ENCODE data around the gene FNIP2.
A peak's percentile ranks its signal among the peaks of the same experiment; 100 is the strongest.

The FNIP2 gene

GRCh38 chr4:158763462-158763861 is 5.4 kb upstream of the FNIP2 start:
- no peak for DNase-seq

GRCh38 chr4:158766434-158767044 is 2.3 kb upstream of the FNIP2 start:
- DNase-seq: no peak

GRCh38 chr4:158767451-158767850 is 1.4 kb upstream of the FNIP2 start:
- DNase-seq: no peak

- peak; percentile 28 for DNase-seq
These were observed 522 bp downstream of the FNIP2 start for GRCh38 chr4:158769175-158769921.

GRCh38 chr4:158770671-158771070 is 1.8 kb downstream of the FNIP2 start:
- no peak for DNase-seq

GRCh38 chr4:158771776-158772175 is 3.0 kb downstream of the FNIP2 start:
- DNase-seq: no peak

- peak; percentile 34 for DNase-seq
These were observed 6.3 kb downstream of the FNIP2 start for GRCh38 chr4:158775091-158775651.

- DNase-seq: no peak
These were observed 7.3 kb downstream of the FNIP2 start for GRCh38 chr4:158776106-158776505.

- DNase-seq: no peak
These were observed 8.8 kb downstream of the FNIP2 start for GRCh38 chr4:158777423-158778155.

- no peak for DNase-seq
These were observed 9.4 kb downstream of the FNIP2 start for GRCh38 chr4:158778156-158778711.

- DNase-seq: no peak
These were observed 9.9 kb downstream of the FNIP2 start for GRCh38 chr4:158778712-158779111.

- DNase-seq: no peak
These were observed 13.1 kb downstream of the FNIP2 start for GRCh38 chr4:158781963-158782362.

GRCh38 chr4:158782551-158783360 is 13.9 kb downstream of the FNIP2 start:
- peak; percentile 66 for DNase-seq

- peak; percentile 60 for DNase-seq
These were observed 15.0 kb downstream of the FNIP2 start for GRCh38 chr4:158783785-158784184.

- no peak for DNase-seq
These were observed 16.9 kb downstream of the FNIP2 start for GRCh38 chr4:158785718-158786117.

GRCh38 chr4:158786121-158786601 is 17.3 kb downstream of the FNIP2 start:
- DNase-seq: no peak

- no peak for DNase-seq
These were observed 18.1 kb downstream of the FNIP2 start for GRCh38 chr4:158786955-158787354.

GRCh38 chr4:158787709-158788475 is 19.1 kb downstream of the FNIP2 start:
- no peak for DNase-seq

GRCh38 chr4:158788516-158788915 is 19.7 kb downstream of the FNIP2 start:
- DNase-seq: no peak

- DNase-seq: no peak
These were observed 21.0 kb downstream of the FNIP2 start for GRCh38 chr4:158789853-158790252.

GRCh38 chr4:158793021-158793420 is 24.2 kb downstream of the FNIP2 start:
- peak; percentile 17 for DNase-seq
